Occipital lobe (tissue), 2 donors: ENCODE results near the gene UPK2. TPM values are rescaled to one million over a fixed set of nuclear protein-coding genes. Genes with fewer than 3 reads are reported as not detected.
"Not testable (repeated sequence)": the region's sequence is repeated elsewhere in the genome, so short reads cannot be mapped to it uniquely, and the experiment has no call there.

Experiments
- DNase-seq: peaks from one replicate; lab custom pipeline; 2025; lab: John Stamatoyannopoulos, UW
- total RNA-seq: library from RNA; depleted of rRNA; stranded (reverse); fragments of >200 nt; gene quantifications from one replicate; pipeline ENCODE4 v1.2.3, GENCODE V29; 2014

The UPK2 gene
- total RNA-seq, 1 donor from 2014 or later, result not detected

DNA sequence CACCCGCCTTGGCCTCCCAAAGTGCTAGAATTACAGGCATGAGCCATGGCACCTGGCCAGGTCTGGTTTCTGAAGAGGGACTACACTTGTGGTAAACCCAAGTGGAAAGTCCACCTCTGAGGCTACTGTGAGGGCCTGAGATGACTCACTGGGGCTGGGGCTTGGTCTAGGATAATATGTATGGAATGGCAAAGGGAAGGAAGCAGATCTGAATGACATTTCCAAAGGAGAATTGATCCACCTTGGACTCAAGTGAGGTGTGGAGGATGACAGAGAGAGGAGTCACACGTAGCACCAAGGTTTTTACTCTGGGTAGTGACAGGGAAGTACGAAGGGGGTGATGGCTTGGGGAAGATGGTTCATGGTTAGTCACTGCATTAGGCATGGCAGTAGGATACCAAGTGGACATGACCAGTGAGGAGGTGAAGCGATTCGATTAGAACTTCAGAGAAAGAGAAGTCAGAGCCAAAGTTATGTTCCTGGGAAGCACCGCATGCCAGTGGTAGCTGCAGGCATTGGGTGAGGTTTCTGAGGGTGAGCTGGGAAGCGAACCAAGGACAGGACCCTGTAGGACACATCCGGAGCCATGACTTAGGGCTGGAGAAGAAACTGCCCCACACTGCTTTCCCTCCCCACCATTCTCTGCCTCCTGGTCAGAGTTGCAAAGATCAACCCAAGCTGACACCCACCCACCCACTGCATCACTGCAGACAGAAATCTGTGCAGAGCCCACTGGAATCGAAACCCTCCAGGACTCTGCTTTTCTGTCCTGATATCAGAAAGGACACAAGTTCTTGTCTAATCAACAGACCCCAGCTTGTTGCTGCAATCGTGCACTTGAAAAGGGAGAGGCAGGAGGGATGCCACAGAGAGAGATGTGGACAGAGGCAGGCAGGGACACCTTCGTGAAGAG is 17.4 kb upstream of the UPK2 start:
- no peak for DNase-seq

DNA sequence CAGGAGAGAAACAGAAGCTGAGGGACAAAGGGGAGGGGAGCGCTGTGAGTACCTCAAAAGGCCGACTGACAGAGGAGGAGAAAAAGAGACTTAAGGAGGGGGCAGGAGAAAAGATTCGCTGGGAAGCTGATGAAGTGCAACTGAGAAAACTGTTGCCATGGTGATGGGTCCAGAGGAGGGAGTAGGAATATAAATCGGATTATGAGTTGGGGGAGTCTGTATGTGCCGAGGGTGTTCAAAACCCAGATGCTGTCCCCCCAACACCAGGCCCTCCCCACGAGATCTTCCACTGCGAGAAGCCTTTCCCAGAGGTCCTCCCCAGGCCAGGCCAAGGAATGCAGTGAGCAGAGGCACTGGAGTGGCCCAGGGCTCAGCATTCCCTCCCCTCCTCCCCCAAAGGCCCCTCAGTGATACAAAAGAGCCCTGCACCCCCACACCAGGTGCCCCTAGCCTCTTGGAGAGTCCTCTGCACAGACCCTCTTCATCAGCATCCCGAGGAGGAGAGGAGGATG is 16.6 kb upstream of the UPK2 start:
- DNase-seq, result no peak

DNA sequence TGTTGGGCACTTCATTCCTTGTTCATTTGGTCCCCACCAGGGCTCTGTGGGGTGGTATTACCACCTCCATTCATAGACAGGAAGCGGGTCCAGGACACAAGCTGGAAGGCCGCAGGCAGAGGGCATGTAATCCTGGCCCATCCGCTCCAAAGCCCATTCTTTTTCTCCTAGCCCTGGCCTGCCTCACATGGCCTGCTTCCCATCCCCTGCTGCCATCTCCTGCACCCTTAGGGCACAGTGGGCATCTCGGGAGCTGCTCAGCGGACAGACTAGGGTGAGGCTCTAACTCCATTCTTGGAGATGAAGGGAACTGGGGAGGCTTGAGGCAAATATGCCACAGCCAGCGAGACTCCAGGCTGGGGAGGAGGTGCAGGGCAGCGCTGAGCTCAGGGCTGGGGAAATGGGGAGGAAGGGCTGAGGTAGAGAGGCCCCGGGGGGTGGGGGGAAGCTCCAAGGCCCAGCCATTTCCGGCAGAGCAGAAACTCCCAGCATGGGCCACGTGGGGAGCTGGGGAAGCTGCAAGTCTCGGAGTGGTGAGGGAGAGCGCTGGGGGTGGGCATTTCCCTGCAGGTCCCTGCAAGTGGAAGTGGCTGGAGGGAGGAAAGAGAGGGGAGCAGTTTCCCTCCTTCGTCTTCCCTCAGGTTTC is 16.0 kb upstream of the UPK2 start:
- DNase-seq, result no peak

DNA sequence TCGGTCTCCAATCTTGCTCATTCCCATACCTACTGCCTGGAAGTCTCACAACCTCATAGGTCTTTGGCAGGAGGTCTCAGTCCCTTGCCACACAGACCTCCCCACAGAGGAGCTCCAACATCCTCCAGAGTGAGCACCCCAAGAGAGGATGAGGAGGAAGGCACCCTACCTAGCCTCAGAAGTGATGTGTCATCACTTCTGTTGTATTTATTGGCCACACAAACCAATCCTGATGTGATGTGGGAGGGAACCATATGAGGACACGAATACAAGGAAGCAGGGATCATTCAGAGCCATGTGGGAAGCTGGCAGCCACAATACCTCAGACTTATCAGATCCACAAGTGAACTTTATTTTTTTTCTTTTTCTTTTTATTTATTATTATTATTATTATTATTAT is 9.0 kb upstream of the UPK2 start:
- no peak for DNase-seq

DNA sequence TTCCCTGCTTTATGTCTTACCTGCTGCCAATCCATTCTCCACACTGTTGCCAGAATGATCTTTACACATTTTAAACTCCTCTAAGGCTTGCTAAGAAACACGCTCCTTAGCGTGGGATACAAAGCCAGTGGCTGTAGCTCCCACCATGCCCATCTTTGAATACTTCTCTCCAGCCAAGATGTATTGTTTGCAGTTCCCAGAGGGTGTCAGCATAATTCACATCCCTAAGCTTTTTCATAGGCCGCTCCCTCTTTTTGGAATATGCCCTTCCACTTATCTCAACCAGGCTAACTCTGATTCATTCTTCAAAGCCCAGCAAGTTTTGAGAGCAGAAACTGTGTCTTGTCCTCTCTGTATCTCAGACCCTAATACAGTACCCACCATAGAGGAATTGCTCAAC is 8.1 kb upstream of the UPK2 start:
- no peak for DNase-seq

- DNase-seq, result peak; percentile 83
Observed at GRCh38 chr11:118953265-118953664, 2.8 kb upstream of the UPK2 start.

- not testable (repeated sequence) for DNase-seq
Observed at GRCh38 chr11:118953976-118954375, 2.1 kb upstream of the UPK2 start.

GRCh38 chr11:118956847-118957469 is 860 bp downstream of the UPK2 start:
- DNase-seq, result no peak

- no peak for DNase-seq
Observed at GRCh38 chr11:118957549-118957948, 1.5 kb downstream of the UPK2 start.

GRCh38 chr11:118957968-118958367 is 1.9 kb downstream of the UPK2 start:
- no peak for DNase-seq

- DNase-seq, result no peak
Observed at GRCh38 chr11:118958577-118958976, 2.5 kb downstream of the UPK2 start.

DNA sequence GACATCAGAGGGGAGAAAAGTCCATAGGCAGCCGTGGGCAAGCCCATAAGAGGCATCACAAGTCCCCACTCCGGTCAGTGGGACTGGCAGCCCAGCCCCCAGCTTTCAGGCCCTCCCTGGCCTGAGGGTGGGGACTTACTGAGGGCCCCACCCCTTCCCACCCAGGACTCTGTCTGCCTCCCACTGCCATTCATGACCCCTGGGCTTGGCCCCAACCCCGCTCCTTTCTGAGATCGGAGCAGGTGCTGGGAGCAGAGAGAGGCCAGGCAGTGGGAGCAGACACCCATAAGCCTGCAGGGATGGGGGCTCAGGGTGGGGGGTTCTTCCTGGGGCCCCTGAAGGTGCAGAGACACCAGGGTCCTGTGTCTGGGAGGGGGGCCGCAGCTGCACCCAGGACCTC is 5.1 kb downstream of the UPK2 start:
- DNase-seq, result no peak

GRCh38 chr11:118961591-118961990 is 5.5 kb downstream of the UPK2 start:
- DNase-seq, result no peak

DNA sequence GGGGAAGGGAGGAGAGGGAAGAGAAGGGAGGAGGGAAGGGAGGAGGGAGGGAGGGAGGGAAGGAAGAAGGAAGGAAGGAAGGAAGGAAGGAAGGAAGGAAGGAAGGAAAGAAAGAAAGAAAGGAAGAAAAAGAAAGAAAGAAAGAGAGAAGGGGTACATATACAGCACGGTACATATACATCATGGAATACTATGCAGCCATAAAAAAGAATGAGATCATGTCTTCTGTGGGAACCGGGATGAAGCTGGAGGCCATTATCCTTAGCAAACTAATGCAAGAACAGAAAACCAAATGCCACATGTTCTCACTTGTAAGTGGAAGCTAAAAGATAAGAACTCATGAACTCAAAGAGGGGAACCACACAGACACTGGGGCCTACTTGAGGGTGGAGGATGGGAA is 13.4 kb downstream of the UPK2 start:
- not testable (repeated sequence) for DNase-seq

DNA sequence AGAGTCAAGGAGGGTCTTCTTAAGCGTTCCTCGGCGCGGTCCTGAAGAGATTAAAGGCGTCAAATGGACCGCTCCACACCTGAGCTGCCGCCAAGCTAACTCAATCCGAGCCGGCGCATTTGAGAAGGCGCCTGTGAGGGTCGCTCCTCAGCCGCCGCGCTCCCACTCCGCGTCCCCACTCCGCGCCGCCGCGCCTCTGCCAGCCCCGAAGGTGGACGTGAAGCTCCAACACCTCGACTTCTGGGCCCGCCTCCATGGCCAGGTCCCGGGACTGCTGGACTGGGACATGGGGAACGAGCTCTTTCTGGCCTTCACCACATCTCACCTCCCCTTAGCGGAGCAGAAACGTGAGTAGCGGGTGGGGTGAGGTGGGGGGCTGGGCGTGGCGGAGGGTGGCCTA is 15.5 kb downstream of the UPK2 start, which contains the start of gene FOXR1:
Gene FOXR1 (plus strand): TSS at position 116 of the 400 bp plus-strand sequence. CDS start 171 bp downstream, at position 287.
- DNase-seq, result no peak

DNA sequence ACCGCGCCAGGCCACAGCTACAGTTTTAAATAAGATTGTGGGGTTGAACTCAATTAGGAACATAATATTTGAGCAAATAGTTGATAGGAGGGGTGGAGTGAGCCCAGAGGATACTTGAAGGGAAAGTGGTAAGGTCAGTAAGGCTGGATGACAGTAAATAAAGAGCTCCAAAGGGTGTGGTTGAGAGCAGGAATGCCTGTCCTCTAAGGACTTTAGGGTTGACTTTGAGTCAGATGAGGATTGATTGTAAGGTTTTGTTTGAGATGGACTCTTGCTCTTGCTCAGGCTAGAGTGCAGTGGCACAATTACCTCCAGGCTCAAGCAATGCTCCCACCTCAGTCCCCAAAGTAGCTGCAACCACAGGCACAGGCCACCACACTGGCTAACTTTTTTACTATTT is 17.9 kb downstream of the UPK2 start:
- no peak for DNase-seq

DNA sequence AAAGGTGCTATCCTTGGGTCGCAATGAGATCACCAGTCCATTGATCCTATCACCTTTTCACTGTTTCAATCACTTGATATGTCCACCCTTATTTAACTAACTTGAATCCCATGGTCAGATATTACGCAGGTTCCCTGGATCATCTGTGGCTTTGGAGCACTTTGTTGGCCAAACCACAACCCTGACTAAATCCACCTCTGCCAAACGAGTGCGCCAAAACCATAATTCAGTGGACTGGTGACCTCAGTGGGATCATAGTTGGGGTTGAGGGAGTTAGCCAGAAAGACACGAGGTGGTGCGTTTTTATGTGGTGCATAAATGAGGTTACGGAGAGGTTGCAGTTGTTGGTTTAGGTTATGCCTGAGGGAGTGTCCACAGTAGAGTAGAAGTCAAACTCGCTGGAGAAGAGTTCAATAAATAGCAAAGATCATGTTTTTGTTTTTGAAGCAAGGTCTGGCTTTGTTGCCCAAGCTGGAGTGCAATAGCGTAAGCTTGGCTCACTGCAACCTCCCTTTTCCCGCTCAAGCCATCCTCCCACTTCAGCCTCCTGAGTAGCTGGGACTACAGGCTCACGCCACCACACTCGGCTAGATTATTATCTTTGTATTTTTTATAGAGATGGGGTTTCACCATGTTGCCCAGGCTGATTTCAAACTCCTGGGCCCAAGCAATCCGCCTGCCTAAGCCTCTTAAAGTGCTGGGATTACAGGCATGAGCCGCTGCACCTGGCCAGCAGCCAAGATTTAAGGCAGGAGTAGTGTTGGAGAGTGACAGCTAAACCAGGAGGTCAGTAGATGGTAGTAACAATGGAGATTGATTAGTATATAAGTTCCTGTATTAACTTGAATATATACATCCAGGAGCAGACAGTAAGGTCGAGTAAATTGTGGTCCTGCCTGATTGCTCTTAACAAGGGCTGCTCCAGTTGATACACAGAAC is 19.9 kb downstream of the UPK2 start:
- DNase-seq, result no peak

DNA sequence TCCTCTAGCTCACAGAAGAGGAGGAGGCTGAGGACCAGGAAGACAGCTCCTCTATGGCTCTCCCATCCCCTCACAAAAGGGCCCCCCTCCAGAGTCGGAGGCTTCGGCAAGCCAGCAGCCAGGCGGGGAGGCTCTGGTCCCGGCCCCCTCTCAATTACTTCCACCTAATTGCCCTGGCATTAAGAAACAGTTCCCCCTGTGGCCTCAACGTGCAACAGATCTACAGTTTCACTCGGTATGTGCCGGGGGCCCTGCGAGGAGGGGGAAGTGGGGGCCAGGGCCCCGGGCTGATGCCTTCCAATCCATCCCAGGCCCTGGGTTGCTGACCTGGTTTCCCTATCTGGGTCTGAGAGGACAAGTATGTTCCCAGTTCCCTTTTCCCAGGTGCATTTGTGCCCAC is 23.3 kb downstream of the UPK2 start:
- DNase-seq, result no peak

DNA sequence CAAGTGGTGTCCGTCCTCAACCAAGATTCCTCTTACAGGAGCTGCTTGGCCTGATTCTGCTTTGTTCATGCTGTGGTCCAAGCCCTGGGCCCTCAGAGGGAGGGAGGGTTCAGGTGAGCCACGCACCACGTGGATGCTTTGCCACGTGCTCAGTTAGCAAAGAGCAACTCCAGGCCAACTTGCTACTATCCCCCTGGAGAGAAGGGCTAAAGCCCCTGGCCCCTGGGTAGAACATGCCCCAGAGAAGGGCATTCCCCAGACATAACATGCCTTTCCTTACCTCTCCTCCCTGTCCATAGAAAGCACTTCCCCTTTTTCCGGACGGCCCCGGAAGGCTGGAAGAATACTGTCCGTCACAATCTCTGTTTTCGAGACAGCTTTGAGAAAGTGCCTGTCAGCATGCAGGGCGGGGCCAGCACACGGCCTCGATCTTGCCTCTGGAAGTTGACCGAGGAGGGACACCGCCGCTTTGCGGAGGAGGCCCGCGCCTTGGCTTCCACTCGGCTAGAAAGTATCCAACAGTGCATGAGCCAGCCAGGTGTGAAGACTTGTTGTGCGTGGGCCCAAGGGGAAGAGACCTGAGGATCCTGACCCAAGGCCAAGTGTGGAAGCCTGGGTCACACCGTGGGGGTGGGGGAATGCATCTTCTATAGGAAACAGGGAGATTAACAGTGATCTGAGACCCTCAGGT is 24.2 kb downstream of the UPK2 start:
- no peak for DNase-seq

GRCh38 chr11:118984337-118984736 is 28.2 kb downstream of the UPK2 start:
- DNase-seq, result not testable (repeated sequence)
